KG1 (cell line): ENCODE results near the gene VPS39.
"Not testable (repeated sequence)": the region's sequence is repeated elsewhere in the genome, so short reads cannot be mapped to it uniquely, and the experiment has no call there.

Experiments used
- DNase-seq: peaks from one replicate; lab custom pipeline; 2025; lab: John Stamatoyannopoulos, UW

VPS39 gene, protein sequence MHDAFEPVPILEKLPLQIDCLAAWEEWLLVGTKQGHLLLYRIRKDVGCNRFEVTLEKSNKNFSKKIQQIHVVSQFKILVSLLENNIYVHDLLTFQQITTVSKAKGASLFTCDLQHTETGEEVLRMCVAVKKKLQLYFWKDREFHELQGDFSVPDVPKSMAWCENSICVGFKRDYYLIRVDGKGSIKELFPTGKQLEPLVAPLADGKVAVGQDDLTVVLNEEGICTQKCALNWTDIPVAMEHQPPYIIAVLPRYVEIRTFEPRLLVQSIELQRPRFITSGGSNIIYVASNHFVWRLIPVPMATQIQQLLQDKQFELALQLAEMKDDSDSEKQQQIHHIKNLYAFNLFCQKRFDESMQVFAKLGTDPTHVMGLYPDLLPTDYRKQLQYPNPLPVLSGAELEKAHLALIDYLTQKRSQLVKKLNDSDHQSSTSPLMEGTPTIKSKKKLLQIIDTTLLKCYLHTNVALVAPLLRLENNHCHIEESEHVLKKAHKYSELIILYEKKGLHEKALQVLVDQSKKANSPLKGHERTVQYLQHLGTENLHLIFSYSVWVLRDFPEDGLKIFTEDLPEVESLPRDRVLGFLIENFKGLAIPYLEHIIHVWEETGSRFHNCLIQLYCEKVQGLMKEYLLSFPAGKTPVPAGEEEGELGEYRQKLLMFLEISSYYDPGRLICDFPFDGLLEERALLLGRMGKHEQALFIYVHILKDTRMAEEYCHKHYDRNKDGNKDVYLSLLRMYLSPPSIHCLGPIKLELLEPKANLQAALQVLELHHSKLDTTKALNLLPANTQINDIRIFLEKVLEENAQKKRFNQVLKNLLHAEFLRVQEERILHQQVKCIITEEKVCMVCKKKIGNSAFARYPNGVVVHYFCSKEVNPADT

DNA sequence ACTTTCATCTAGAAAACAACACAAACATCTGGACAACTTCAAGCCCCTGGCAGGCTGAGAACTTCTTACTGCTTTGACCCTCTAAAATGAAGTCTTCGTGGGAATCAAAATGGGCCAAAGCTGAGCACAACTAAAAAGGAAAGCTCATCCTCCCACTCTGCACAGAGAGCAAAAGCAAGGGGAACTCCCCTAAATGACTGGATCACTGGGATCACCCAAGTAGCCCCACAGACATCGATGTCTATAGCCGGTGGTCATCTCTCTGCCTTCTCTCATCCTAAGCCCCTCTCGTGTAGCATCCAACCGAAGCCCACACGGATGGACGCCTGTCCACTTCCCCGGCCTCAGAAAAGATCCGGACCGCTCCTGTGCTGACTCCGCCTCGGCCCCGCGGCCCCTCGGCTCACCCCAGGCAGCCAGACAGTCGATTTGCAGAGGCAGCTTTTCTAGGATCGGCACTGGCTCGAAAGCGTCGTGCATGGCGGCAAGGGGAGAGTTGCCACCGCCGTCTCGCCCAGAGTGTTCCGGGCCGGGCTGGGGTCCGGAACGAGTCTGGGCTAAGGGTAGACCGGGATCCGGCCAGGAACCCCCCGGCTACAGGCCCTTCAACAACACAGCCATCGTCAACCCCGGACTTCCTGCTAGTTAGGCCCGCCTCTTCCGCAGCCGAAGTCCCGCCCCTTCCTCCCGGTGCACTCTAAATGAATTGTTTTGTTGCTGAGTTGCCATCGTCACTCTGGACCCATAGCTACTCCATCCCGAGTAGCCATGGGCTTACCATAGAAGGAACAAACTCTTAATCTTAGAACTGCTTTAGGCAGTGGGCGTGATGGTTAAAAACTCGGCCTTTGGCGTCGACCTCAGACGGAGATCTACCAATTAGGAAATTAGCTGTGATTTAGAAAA, at the start of gene VPS39:
TSS of gene VPS39 (minus strand) at position 631 of the 906 bp plus-strand sequence. CDS start at position 480, 151 bp downstream.
- peak; percentile 62 for DNase-seq

DNA sequence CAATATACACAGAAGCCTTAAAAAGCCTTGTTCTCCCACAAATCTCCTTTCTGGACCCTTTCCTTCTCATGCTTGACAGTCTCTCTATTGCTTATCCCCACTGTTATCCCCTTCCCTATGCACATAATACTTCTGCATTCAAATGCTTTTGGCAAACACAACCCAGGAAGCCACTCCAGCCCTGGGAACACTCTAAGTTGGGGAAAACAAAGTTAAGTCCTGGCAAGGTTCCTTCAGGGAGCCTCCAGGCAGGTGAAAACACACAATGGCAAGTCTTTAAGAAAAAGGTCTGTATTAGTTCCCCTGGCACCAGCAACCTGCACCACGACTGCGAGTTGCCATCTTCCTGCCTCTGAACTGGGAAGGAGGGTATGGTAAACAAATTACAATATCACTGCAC, 45.2 kb upstream of the VPS39 start:
- no peak for DNase-seq

DNA sequence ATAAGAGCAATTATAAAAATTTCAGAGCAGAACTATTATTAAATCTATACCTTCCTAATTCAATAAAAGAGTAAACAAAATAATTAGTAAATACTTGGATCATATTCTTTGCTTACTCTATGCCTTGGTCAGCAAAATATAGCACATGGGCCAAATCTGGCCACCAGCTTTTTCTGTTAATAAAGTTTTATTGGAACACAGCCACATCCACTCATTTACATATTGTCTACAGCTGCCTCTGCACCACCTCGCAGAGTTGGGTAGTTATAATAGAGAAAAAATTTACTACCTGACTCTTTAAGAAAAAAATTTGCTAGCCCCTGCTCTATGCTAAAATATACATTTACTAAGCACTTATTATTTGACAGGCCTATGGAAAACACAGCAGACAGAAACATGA, 32.7 kb upstream of the VPS39 start:
- no peak for DNase-seq

DNA sequence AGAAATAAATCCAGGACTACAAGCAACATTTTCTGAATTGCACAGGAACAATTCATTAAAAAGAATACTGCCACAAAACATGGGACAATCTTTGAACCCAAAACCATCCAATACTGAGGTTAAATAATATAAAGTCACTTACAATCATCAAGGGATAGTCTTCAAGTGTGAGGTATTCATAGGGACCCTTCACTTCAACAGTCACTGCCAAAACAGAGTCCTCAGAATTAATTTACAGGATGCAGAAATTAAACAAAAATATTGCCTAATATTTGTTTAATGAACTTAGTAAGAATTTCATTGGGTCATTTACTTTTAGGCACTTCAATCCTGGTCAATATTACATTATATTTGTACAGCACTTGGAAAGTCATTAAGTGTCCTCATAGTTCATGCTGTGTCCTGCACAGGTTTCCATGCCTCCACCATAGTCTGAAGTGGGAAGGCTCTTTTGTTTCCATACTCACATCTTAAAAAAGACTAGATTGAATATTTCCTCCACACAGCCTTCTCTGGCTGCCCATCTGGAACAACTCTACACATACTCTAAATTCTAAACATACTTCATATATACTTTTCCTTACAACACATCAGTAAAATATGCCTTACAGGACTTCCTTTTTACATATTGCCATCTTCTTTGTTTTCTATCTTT, 31.6 kb upstream of the VPS39 start:
- no peak for DNase-seq

DNA sequence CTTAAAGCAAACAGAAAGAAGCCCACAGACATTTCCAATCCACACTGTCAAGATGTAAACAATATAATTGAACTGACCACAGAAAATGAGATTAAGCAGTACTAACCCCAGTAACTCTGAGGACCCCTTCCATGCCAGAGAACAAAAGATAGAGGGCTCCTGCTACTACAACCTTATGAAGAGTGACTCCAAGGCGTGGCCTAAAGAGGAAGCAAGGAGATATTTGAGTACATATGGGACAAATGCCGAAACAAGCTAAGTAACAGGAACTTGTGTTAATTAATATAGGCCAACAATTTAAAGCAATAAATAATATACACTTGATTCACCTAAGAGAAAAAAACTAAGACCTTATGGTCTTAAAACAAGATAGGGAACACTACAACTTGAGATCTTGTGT, 25.0 kb upstream of the VPS39 start:
- no peak for DNase-seq

DNA sequence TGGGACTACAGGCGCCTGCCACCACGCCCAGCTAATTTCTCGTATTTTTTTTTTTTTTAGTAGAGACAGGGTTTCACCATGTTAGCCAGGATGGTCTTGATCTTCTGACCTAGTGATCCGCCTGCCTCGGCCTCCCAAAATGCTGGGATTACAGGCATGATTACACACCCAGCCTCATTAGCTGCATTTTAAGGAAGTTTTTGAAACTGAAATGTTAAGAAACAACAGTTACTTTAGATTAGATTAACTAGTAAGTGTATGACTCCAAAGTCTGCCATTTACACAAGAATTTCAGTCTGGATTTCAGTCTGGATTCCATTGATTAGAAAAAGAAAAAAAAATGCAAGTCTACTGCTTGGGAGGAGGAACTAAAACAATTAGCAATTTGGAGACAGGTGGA, 24.5 kb upstream of the VPS39 start:
- no peak for DNase-seq

DNA sequence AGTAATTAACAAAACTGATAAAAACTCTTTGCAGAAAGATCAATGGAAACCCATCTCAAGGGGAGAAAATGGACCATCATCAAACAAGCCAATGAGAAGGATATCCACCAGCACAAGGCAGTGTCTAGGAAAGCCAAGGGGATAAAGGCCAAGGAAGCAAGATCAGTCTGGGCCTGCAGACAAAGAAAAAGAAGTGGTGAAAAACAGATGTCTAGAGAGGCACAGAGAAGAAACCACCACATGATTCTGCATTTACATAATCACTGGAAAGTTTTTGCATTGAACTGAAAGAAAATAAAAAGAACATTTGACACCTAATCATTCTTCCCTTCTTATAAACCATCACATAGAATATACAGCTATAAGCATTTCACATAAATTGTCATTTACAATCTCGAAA, 23.0 kb upstream of the VPS39 start:
- DNase-seq = no peak

DNA sequence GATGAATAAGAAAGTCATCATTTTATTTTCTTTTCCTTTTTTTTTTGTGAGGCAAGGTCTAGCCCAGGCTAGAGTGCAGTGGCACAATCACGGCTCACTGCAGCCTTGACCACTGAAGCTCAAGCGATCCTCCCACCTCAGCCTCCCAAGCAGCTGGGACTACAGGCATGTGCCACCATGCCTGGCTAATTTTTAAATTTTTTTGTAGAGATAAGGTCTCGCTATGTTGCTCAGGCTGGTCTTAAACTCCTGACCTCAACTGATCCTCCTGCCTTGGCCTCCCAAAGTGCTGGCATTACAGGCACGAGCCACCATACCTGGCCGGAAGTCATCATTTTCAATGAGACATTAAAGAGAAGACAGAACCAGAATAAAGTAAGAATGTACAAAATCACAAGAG, 20.9 kb upstream of the VPS39 start:
- DNase-seq = not testable (repeated sequence)

DNA sequence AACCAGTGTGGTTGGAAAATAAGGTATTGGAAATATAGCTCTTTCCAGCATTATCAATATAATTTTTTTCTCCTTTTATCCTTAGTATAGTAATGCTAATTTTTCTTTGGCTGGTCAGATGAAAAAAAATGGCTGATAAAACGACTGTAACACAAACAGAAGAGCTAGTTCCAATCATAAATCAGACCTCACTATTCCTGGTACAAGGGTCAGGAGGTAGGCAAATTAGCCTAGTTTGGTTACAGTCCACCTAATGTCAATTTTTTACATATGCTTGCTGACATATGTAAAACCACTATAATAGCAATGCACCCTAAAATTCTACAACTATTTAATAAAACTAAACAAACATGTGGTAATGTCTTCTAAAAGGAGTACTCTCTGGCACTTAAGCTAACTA, 19.9 kb upstream of the VPS39 start:
- DNase-seq = no peak

DNA sequence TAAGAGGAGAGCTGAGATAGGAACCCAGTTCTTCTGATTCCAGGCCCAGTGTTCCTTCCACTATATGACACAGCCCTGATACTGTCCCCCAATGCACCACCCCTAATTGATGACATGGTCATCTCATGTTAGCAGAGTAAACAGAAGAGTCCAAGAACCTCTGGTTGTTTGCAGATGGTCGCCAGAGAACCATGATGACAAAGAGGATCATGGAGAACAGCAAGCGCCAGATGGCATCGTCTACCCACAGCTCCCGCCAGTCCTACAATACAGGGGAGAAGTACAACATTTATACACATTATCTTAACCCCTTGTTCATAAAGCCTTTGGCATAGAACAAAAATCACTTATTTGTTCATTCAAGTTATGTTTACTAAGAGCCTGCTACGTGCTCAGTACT, 18.5 kb upstream of the VPS39 start:
- DNase-seq = no peak

DNA sequence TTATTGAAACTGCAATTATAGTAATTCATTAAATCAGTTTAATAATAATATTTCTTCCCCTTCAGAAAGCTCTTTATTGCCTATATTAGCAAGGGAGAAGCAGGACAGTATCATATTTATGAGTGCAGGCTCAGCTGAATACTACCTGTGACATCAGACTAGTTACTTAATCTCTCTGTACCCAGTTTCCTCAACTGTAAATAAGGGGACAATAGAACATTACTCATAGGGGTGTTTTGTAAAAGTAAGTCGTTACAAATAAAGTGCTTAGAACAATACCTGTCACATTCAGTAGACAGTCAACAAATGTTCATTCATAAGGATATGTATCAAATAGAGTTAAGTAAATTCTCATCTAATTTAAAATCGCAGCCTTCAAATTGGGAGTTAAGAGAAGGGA, 12.1 kb upstream of the VPS39 start:
- no peak for DNase-seq

DNA sequence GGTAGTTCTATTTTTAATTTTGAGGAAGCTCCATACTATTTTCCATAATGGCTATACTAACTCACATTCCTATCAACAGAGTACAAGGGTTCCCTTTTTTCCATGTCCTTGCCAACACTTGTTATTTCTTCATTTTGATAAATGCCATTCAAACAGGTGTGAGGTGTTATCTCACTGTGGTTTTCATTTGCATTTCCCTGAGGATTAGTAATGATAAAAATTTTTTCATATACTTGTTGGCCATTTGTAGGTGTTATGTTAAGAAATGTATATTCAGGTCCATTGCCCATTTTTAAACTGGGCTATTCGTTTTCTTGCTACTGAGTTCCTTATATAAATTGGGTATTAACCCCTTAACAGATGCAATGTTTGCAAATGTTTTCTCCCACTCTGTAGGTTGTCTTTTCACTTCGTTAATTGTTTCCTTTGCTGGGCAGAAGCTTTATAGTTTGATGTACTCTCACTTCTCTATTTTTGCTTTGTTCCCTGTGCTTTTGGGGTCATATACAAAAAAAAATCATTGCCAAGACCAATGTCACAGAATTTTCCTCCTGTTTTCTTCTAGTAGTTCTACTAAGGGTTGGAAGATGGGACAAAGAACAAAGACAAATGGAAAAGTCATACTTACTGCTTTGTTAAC, 11.0 kb upstream of the VPS39 start:
- no peak for DNase-seq

DNA sequence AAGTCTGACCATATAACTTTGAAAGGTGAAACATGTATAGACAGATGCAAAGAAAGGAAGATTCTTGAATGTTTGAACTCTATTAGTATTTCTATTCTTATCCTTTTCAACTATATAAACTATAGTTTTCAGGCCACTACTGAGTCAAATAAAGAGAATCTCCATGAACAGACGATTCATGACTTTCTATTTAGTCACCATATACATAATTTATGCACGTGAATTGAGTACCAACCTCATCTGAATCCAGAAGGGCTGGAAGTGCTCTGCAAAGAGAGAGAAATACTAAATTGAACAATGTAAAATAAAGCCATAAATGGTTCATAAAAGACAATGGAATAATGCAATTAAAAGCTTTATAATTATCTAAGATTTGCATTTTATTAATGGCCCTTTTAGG, 9.5 kb upstream of the VPS39 start:
- DNase-seq = no peak

DNA sequence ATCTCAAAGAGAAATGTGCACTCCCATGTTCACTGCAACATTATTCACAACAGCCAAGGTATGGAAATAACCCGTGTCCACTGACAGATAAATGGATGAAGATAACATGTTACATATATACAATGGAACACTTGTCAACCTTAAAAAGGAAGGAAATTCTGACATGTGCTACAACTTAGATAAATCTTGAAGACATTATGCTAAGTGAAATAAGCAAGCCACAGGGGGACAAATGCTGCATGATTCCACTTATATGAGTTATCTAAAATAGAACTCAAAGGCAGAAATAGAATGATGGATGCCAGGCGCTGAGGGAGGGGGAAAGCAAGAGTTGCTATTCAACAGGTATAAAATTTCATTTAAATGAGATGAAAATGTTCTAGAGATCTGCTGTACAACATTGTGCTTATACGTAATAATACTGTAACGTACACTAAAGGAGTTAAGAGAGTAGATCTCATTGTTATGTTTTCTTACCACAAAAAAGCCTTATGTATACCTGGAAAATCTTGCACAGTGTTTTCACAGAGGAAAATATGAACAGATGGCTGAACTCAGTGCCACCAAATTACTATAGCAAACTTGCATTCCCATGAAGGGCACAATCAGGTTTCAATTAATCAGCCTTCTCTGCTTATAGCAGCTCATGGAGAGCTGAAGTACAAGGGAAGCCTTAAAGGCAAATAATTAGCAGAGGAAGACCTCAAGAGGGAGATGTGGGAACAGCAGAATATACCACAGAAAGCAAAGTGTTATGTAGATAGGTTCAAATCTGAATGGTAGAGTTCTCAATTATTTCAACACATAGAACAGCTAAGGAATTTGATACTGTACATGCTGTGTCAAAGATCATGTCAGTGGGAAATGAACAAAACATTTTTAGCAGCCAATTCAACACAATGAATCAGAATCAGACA, 8.1 kb upstream of the VPS39 start:
- no peak for DNase-seq

DNA sequence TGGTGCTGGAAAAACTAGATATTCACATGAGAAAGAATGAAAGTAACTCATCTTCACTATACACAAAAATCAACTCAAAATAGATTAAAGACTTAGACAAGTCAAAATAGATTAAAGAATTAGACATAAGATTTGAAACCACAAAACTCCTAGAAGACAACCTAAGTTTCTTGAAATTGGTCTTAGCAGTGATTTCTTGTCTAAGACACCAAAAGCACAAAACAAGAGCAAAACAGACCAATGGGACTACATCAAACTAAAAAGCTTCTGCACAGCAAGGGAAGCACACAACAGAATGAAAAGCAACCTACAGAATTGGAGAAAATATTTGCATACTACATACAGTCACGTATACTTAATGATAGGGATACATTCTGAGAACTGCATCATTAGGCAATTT, 6.5 kb upstream of the VPS39 start:
- DNase-seq = no peak

DNA sequence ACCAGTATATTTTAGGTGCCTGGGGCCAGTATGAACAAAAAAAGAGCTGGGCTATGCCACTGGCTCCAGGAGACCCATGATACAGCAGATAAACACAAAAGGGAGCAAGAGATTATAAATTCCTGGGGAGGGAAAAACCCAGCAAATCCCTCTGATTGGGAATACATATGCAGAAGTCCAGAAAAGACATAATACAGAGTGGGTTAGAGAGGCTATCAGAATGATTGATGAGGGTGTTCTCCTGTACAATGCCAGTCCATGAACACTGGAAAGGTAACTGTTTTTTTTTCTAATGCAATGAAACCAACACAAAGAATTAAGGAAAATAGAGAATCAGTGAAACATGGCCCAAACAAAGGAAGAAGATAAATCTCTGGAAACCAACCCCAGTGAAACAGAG, 5.4 kb upstream of the VPS39 start:
- no peak for DNase-seq

DNA sequence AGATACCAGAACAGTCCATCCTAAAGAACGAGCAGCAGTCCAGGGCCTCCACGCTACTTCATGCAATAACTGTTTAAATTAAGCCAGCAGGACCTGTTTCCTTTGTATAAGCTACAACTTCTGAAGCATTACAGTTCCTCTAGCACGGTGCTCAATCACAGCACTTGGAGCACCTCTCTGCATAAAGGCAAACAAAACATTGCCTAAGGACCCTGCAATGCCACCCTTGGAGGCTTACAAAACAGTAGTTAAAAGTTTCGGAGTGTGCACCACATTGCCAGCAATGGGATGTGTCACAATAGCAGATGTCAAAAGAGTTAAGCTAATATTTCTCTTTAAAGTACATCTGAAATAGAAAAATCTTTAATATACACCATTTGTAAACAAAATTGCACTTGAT, 2.6 kb upstream of the VPS39 start:
- no peak for DNase-seq

DNA sequence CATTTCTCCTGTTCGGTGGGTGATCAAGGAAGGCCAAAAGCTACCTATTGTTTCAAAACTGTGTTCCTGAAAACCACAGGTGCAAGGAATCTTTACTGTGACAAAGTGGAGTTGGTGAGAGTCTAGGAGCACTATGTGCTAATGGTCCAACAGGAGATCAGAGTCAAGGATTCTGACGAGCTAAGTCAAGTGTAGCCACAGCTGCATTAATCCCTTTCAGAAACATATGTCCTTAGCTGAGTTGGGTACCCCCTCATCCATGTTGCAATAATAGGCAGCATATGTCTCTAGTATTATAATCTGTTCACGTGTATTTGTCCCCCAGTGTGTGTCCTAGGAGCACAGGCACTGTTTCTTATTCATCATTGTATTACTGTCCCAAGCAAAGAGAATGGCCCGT, 1.7 kb downstream of the VPS39 start:
- no peak for DNase-seq

DNA sequence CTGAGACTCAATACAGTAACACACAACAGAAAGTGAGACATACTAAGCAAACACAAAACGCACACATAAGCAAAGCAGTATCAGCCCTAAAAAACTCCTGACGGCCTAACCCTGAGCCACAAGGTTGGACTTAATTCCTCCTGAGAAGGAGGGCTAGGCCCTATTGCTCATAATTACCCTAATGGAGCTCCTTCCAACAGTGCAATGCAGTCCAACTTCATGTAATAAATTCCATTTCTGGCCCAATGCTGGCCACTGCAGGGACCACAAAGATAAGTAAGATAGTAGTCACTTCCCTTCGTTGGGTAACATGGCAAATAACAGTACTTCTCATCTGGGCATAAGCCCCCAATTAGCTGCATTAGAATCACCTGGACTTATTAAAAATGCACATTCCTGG, 4.2 kb downstream of the VPS39 start:
- DNase-seq = no peak

DNA sequence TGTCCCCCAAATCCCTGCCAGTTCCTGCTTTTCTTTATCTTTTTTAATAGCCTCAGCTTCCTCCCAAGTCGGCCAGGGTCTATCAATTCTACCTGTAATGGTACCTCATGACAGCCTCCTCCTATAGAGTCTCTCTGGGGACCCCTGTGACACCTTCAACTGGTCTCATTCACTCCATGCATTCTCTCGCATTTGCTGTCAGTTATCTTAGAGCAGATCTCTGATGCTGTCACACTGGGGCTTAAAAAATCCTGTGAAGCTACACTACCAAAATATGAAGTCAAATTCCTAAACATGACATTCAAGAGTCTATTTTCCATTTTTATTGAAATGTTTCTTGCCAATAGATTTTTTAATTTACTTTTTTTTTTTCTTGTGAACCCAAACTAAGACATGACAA, 5.5 kb downstream of the VPS39 start:
- DNase-seq = no peak
